ENCODE data around the gene CFAP299. TPM values are rescaled to one million over a fixed set of nuclear protein-coding genes. Genes with fewer than 3 reads are reported as not detected.

Gene CFAP299
- total and polyA plus RNA-seq, 9 of the 15 experiments (the other 6 are each of a cell fraction or from before 2014, with no cell fraction given): 0.09 to 3.0 (median 0.76) TPM

- POLR2A ChIA-PET: interaction anchor here (0.6 kb wide), 1 partner anchor 21 kb away, joined by 3 read pairs; no protein-coding TSS in a partner anchor
- Histone ChIP-seq H3K9me3 (replicated peaks; ENCODE audit: control insufficient read depth, insufficient read depth, low read depth, low read length) (no peaks in the 10 kb centered on the region), H3K27me3 (ENCODE audit: control insufficient read depth in 2 of 2, insufficient read depth in 2 of 2, low read length in 2 of 2) (no peaks in the 10 kb centered on the region), H3K79me2 (ENCODE audit: control insufficient read depth, insufficient read depth, low read length) (no peaks in the 10 kb centered on the region), H3K4me1 (replicated peaks in 1 of 2; ENCODE audit: control insufficient read depth in 2 of 2, insufficient read depth in 2 of 2, low read length in 2 of 2) (no peaks in the 10 kb centered on the region), H3K4me2 (ENCODE audit: insufficient read depth, low read length) (no peak overlapping the region), H3K4me3 (no peak overlapping the region), H3K36me3 (ENCODE audit: control insufficient read depth, insufficient read depth, low read length) (no peaks in the 10 kb centered on the region), H4K20me1 (replicated peaks; ENCODE audit: control insufficient read depth, insufficient read depth, low read length) (no peaks in the 10 kb centered on the region), H3K9me1 (ENCODE audit: control insufficient read depth, insufficient read depth, low read length) (no peaks in the 10 kb centered on the region), H3K27ac (ENCODE audit: extremely low read depth, low read depth, low read length) (no peak overlapping the region), H3K9ac (ENCODE audit: insufficient read depth in 1 of 2, low read depth in 2 of 2, low read length in 2 of 2) (no peak overlapping the region), H2AFZ (ENCODE audit: low read depth, low read length) (no peak overlapping the region)
- no TSS peak for BruUV-seq (replicated peaks)
- ATAC-seq: no peak
- no peak for DNase-seq (ENCODE audit: extremely low read depth in 1 of 4, low spot score in 3 of 4)
- intact Hi-C loops (cut with micrococcal nuclease) (no loop called here), in situ Hi-C loops (cut with MboI) (no loop called here)
- TF ChIP-seq SMAD2 (IDR thresholded peaks at IDR 0.05; ENCODE audit: low read depth, low read length) (no peak), ZNF655 (CRISPR knock-in tag; IDR thresholded peaks at IDR 0.05) (no peak), XRCC3 (IDR thresholded peaks at IDR 0.05) (no peak), ID3 (CRISPR knock-in tag; IDR thresholded peaks at IDR 0.05) (no peak), ID3 (tag; IDR thresholded peaks at IDR 0.05) (no peak), ZNF274 (IDR thresholded peaks at IDR 0.05; ENCODE audit: borderline replicate concordance, low read depth, low read length) (no peak), ZNF277 (CRISPR knock-in tag; IDR thresholded peaks at IDR 0.05; ENCODE audit: borderline replicate concordance) (no peak), TEAD1 (CRISPR knock-in tag; IDR thresholded peaks at IDR 0.05) (no peak), CXXC5 (CRISPR knock-in tag; IDR thresholded peaks at IDR 0.05) (no peak)
- TF ChIP-seq, protein P1, sequence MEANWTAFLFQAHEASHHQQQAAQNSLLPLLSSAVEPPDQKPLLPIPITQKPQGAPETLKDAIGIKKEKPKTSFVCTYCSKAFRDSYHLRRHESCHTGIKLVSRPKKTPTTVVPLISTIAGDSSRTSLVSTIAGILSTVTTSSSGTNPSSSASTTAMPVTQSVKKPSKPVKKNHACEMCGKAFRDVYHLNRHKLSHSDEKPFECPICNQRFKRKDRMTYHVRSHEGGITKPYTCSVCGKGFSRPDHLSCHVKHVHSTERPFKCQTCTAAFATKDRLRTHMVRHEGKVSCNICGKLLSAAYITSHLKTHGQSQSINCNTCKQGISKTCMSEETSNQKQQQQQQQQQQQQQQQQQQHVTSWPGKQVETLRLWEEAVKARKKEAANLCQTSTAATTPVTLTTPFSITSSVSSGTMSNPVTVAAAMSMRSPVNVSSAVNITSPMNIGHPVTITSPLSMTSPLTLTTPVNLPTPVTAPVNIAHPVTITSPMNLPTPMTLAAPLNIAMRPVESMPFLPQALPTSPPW (CRISPR knock-in tag; IDR thresholded peaks at IDR 0.05): no peak
- TF ChIP-seq, protein P2, sequence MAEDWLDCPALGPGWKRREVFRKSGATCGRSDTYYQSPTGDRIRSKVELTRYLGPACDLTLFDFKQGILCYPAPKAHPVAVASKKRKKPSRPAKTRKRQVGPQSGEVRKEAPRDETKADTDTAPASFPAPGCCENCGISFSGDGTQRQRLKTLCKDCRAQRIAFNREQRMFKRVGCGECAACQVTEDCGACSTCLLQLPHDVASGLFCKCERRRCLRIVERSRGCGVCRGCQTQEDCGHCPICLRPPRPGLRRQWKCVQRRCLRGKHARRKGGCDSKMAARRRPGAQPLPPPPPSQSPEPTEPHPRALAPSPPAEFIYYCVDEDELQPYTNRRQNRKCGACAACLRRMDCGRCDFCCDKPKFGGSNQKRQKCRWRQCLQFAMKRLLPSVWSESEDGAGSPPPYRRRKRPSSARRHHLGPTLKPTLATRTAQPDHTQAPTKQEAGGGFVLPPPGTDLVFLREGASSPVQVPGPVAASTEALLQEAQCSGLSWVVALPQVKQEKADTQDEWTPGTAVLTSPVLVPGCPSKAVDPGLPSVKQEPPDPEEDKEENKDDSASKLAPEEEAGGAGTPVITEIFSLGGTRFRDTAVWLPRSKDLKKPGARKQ (CRISPR knock-in tag; IDR thresholded peaks at IDR 0.05): no peak
- FAIRE-seq: no peak
- CTCF ChIA-PET (ENCODE audit: low intra/inter-chr PET ratio): no interaction called here
- 2% methylated on average over 3 of the region's 3 CpGs for WGBS (ENCODE audit: insufficient coverage, low coverage, missing lambda C conversion rate)
Observed at GRCh38 chr4:80811406-80811805, 475.9 kb downstream of the CFAP299 start.

Data from K562 (cell line).